Activated CD4-positive, alpha-beta T cell treated with anti-CD3 and anti-CD28 coated beads for 24 hours (primary cell): ENCODE results near the gene PDGFC.

Source experiments
- DNase-seq, 2 donors: peaks; one replicate each; pipeline ENCODE4 v3.0.0-alpha.2; 2020; ENCODE audit warnings: low read depth in 2 of 2

Gene PDGFC

GRCh38 chr4:156749426-156750403, 221.9 kb downstream of the PDGFC start:
- no peak for DNase-seq

- DNase-seq: no peak
Measured at GRCh38 chr4:156746111-156746510, 225.5 kb downstream of the PDGFC start.

GRCh38 chr4:156738766-156739165, 232.8 kb downstream of the PDGFC start:
- DNase-seq: no peak

GRCh38 chr4:156734965-156735895, 236.4 kb downstream of the PDGFC start:
- DNase-seq: no peak

GRCh38 chr4:156733582-156733981, 238.0 kb downstream of the PDGFC start:
- no peak for DNase-seq

- no peak for DNase-seq
Measured at GRCh38 chr4:156732634-156733033, 239.0 kb downstream of the PDGFC start.

- no peak for DNase-seq
Measured at GRCh38 chr4:156729416-156729815, 242.2 kb downstream of the PDGFC start.

GRCh38 chr4:156725257-156725656, 246.3 kb downstream of the PDGFC start:
- DNase-seq: no peak

GRCh38 chr4:156723951-156724668, 247.5 kb downstream of the PDGFC start:
- DNase-seq: no peak

GRCh38 chr4:156718226-156718625, 253.4 kb downstream of the PDGFC start:
- no peak for DNase-seq

- DNase-seq: no peak
Measured at GRCh38 chr4:156711193-156711590, 260.4 kb downstream of the PDGFC start.
